HepG2 (cell line): ENCODE data around the gene ANKRD36C. TPM values are rescaled to one million over a fixed set of nuclear protein-coding genes. Genes with fewer than 3 reads are reported as not detected.
"Not testable (repeated sequence)": the region's sequence is repeated elsewhere in the genome, so short reads cannot be mapped to it uniquely, and the experiment has no call there.

Experiments used
- ATAC-seq: fragments of 200-7000 bp; cut with Tn5 transposase; 3 replicates; pipeline ENCODE4 v1.9.1; 2020; ENCODE audit warnings: mild to moderate bottlenecking, moderate library complexity
- BruUV-seq: library from RNA; stranded (reverse); fragments of 400-500 nt; replicated peaks from 2 replicates; lab custom pipeline; 2021; lab: Mats Ljungman, UMichigan
- CTCF ChIA-PET: fragments of 300-600 bp; formaldehyde crosslinking; extraction: SDS; loops from one replicate; lab custom pipeline; 2021; ENCODE audit warnings: low total read pairs, inconsistent platforms, low intra/inter-chr PET ratio; lab: Yijun Ruan, JAX
- POLR2A ChIA-PET: fragments of 350-600 bp; sonication (Branson Sonifier 250); formaldehyde crosslinking; loops from one replicate; lab custom pipeline; 2020; ENCODE audit warnings: antibody characterized with exemption, inconsistent platforms; lab: Yijun Ruan, JAX
- DNase-seq: peaks from one replicate; pipeline ENCODE4 v3.0.0-alpha.2; 2015; ENCODE audit warnings: low spot score
- FAIRE-seq: peaks from 3 replicates; lab custom pipeline; 2011; peaks lifted over from hg19 to GRCh38; lab: Jason Lieb, UNC
- H2AFZ ChIP-seq: one replicate; pipeline ENCODE4 v1.6.1; 2011; ENCODE audit warnings: low read length, inconsistent platforms
- H3K27ac ChIP-seq: fragments of 300-600 bp; 3 replicates; pipeline ENCODE4 v1.8.0; 2011; ENCODE audit warnings: mixed run types, mild to moderate bottlenecking, mixed read lengths, low read length, inconsistent platforms; ENCODE audit not compliant: insufficient read depth; ENCODE audit errors: extremely low read length
- H3K27me3 ChIP-seq, 2 experiments: fragments of 200-600 bp in 1 of 2; 2 replicates in 1 of 2; 3 replicates in 1 of 2; pipeline versions ENCODE4 v1.6.0 to v1.8.0; 2011; ENCODE audit warnings: low read length in 2 of 2, mild to moderate bottlenecking in 2 of 2, moderate library complexity in 2 of 2, inconsistent platforms in 1 of 2; ENCODE audit not compliant: insufficient read depth in 2 of 2, control insufficient read depth in 1 of 2
- H3K36me3 ChIP-seq, 2 experiments: fragments of 200-600 bp in 1 of 2; replicated peaks in 1 of 2; 2 replicates in 1 of 2; 3 replicates in 1 of 2; pipeline versions ENCODE4 v1.5.1 to v1.8.0; 2011; ENCODE audit warnings: low read length in 2 of 2, inconsistent platforms in 1 of 2; ENCODE audit not compliant: insufficient read depth in 2 of 2, control insufficient read depth in 1 of 2
- H3K4me1 ChIP-seq: 2 replicates; pipeline ENCODE4 v1.5.1; 2012; ENCODE audit warnings: low read length, inconsistent platforms; ENCODE audit not compliant: insufficient read depth
- H3K4me2 ChIP-seq: 2 replicates; pipeline ENCODE4 v1.6.0; 2011; ENCODE audit warnings: low read depth, low read length, inconsistent platforms
- H3K4me3 ChIP-seq, 3 experiments: fragments of 200-600 bp in 1 of 3; sonication (generic), shearing (Covaris generic) in 1 of 3; replicated peaks in 1 of 3; 2 replicates each; pipeline ENCODE4 v1.5.1; 2011 to 2016; ENCODE audit warnings: low read length in 3 of 3, inconsistent platforms in 2 of 3, low read depth in 2 of 3, mild to moderate bottlenecking in 2 of 3, control low read depth in 1 of 3, mixed read lengths in 1 of 3; ENCODE audit not compliant: insufficient read depth in 1 of 3
- H3K79me2 ChIP-seq: one replicate; pipeline ENCODE4 v1.6.1; 2011; ENCODE audit warnings: low read length, inconsistent platforms; ENCODE audit not compliant: insufficient read depth
- H3K9ac ChIP-seq: 2 replicates; pipeline ENCODE4 v1.6.0; 2011; ENCODE audit warnings: mild to moderate bottlenecking, low read depth, low read length, inconsistent platforms; ENCODE audit not compliant: insufficient read depth
- H3K9me3 ChIP-seq: 2 replicates; pipeline ENCODE4 v1.5.1; 2012; ENCODE audit warnings: mild to moderate bottlenecking, low read length
- H4K20me1 ChIP-seq: 2 replicates; pipeline ENCODE4 v1.6.0; 2011; ENCODE audit warnings: inconsistent platforms, mild to moderate bottlenecking, low read length, moderate library complexity; ENCODE audit not compliant: insufficient read depth
- WGBS: methylation state at CpG from one replicate; pipeline ENCODE4 v1.1.6; 2017; ENCODE audit warnings: low lambda C conversion rate; 5-methylcytosine and 5-hydroxymethylcytosine counted together
- in situ Hi-C: cut with HindIII; loops from 2 replicates; pipeline ENCODE4 v1.10.0; 2017; ENCODE audit warnings: low pct_unique_long_range_greater_than_20kb; ENCODE audit not compliant: extremely low pct_ligation_motif_present
- intact Hi-C: fragments of 100-400 bp; cut with micrococcal nuclease; formaldehyde crosslinking; loops from one replicate; pipeline ENCODE4 v1.10.0; 2022; ENCODE audit not compliant: unreplicated experiment
- polyA plus RNA-seq, 8 experiments: library from polyadenylated mRNA; depleted of rRNA in 3 of 8; stranded (reverse) in 7 of 8; unstranded in 1 of 8; fragments of >200 nt; fragmentation: Illumina TruSeq in 4 of 8; extraction: Trizol in 4 of 8; gene quantifications; 2 replicates each; pipeline versions ENCODE4 v1.2.1 to v1.2.3, GENCODE V29; 2011 to 2016; ENCODE audit warnings: low read depth in 4 of 8, missing spikeins in 1 of 8, mixed read lengths in 1 of 8; ENCODE audit not compliant: insufficient read depth in 1 of 8
- total RNA-seq, 5 experiments: library from RNA; depleted of rRNA; stranded (reverse); fragments of >200 nt; fragmentation: Illumina TruSeq; extraction: Trizol; gene quantifications; 2 replicates each; pipeline ENCODE4 v1.2.3, GENCODE V29; 2016; ENCODE audit warnings: low read depth in 1 of 5

ANKRD36C gene
- total and polyA plus RNA-seq, 2 of the 13 experiments (the other 11 are each of a cell fraction or from before 2014, with no cell fraction given), result 5.4 to 36.2 TPM

DNA sequence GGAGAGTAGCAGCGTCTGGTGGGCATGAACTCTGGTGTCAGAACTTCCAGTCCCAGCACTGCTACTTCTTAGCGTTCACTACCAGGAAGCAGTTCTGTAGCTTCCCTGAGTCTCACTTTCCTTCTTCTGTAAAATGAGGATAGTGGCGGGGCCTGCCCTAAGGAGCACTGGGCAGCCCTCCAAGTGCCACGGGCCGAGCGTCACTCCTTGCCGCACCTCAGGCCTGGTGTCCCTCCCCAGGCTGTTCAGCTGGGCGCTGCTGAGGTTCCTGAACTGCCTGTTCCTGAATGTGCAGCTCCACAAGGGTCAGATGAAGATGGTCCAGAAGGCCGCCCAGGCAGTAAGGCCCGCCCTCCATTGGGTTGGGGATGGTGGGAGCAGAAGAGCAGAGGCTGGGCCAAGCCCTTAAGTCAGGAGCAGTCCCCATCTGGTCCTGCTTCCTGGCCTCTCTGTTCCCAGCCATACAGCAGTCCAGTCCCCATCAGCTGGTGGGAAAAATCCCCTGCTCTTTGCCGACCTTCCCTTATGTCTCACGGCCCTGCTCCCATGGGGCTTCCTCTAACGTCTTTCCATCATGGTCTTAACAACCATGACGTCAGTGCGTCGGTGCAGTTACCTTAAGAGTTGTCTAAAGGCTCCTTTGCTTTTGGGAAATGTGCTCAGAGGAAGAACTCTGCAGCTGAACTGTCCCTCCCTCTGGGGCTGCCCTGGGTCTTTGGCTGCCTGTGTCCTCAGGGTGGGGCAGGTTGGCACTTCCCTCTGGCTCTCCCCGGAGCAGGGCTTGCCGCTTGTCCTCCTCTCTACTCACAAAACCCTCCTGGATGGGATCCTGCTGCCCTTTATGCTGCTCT, 195.2 kb downstream of the ANKRD36C start:
- in situ Hi-C loops, CTCF ChIA-PET, H3K4me2 ChIP-seq, H4K20me1 ChIP-seq, H2AFZ ChIP-seq, BruUV-seq, FAIRE-seq, H3K4me1 ChIP-seq, H3K79me2 ChIP-seq, H3K4me3 ChIP-seq, H3K9ac ChIP-seq, H3K27me3 ChIP-seq, DNase-seq, H3K36me3 ChIP-seq, ATAC-seq, POLR2A ChIA-PET, intact Hi-C loops, H3K27ac ChIP-seq, H3K9me3 ChIP-seq: not testable (repeated sequence)
- WGBS, result no CpG with 5 or more reads among the region's 18 CpGs

DNA sequence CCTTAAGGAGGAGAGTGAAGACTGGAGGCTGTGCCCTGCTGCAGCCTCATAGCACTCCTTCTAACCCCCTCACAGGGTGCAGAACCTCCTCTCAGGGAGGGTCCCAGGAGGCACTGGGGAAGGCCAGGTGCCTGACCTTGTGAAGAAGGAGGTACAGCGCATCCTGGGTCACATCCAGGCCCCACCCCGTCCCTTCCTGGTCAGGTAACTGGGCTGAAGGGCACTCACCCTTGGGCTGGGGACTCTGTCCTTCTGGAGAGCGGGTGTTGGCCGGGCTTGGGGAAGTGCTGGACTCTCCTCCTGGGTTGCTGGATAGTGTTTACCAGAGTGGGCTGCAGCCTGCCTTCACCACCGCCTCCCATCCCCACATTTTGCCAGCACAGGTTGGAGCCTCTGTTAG, 197.7 kb downstream of the ANKRD36C start:
- H3K4me2 ChIP-seq, H3K36me3 ChIP-seq, FAIRE-seq, H3K79me2 ChIP-seq, H3K4me3 ChIP-seq, intact Hi-C loops, H3K9ac ChIP-seq, DNase-seq, H4K20me1 ChIP-seq, H3K4me1 ChIP-seq, CTCF ChIA-PET, H3K27me3 ChIP-seq, H3K9me3 ChIP-seq, ATAC-seq, BruUV-seq, H2AFZ ChIP-seq, H3K27ac ChIP-seq, POLR2A ChIA-PET, in situ Hi-C loops: not testable (repeated sequence)
- 0% methylated on average over 1 of the region's 5 CpGs for WGBS

DNA sequence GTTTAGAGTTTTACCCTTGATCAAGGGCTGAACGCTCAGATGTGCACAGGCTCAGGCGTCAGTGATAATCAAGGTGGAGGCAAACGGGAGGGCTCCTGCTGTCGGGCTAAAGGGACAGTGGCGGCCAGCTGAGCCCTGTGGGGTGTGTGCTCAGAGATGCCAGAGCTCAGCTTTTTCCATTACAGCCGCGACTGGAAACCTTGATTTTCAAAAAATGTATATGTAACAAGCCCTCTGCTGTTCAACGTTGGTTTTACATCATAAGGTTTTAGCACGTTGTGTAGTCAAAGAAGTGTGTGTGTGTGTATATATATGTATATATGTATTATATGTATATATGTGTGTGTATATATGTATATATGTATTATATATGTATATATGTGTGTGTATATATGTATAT, 201.4 kb downstream of the ANKRD36C start:
- WGBS, result no CpG with 5 or more reads among the region's 9 CpGs
- H2AFZ ChIP-seq, CTCF ChIA-PET, DNase-seq, H3K79me2 ChIP-seq, H3K4me2 ChIP-seq, in situ Hi-C loops, H3K4me3 ChIP-seq, POLR2A ChIA-PET, H3K4me1 ChIP-seq, intact Hi-C loops, H3K27me3 ChIP-seq, H3K9me3 ChIP-seq, H3K9ac ChIP-seq, H4K20me1 ChIP-seq, H3K27ac ChIP-seq, BruUV-seq, H3K36me3 ChIP-seq: not testable (repeated sequence)
- FAIRE-seq (peak; percentile 96), ATAC-seq (peak; percentile 36)

- no CpG with 5 or more reads among the region's 34 CpGs for WGBS
- BruUV-seq, H2AFZ ChIP-seq, H3K4me1 ChIP-seq, CTCF ChIA-PET, H3K9ac ChIP-seq, ATAC-seq, intact Hi-C loops, H3K27me3 ChIP-seq, in situ Hi-C loops, H3K79me2 ChIP-seq, H4K20me1 ChIP-seq, DNase-seq, H3K36me3 ChIP-seq, FAIRE-seq, POLR2A ChIA-PET, H3K27ac ChIP-seq, H3K4me3 ChIP-seq, H3K9me3 ChIP-seq, H3K4me2 ChIP-seq: not testable (repeated sequence)
These were observed 202.2 kb downstream of the ANKRD36C start for GRCh38 chr2:95789385-95789784.
